IPS-NIHi7 (cell line): ENCODE data around the gene SYNGR1.
"Not testable (repeated sequence)": the region's sequence is repeated elsewhere in the genome, so short reads cannot be mapped to it uniquely, and the experiment has no call there.

Source experiments
- DNase-seq: peaks from one replicate; pipeline ENCODE4 v3.0.0; 2012; ENCODE audit warnings: mixed read lengths; ENCODE audit errors: extremely low spot score

The SYNGR1 gene

GRCh38 chr22:39316440-39317083 is 33.2 kb upstream of the SYNGR1 start:
- DNase-seq = peak; percentile 44

GRCh38 chr22:39317084-39317774 is 32.6 kb upstream of the SYNGR1 start:
- DNase-seq = peak; percentile 5

- no peak for DNase-seq
Measured at GRCh38 chr22:39317775-39318506, 31.9 kb upstream of the SYNGR1 start.

- DNase-seq = no peak
Measured at GRCh38 chr22:39318507-39319283, 31.1 kb upstream of the SYNGR1 start.

- DNase-seq = peak; percentile 90
Measured at GRCh38 chr22:39319284-39320022, 30.3 kb upstream of the SYNGR1 start, which contains the start of gene RPL3. RPL3 (minus strand) TSS chr22:39319623; CDS start chr22:39319597, 26 bp downstream.

- not testable (repeated sequence) for DNase-seq
Measured at GRCh38 chr22:39320616-39321029, 29.2 kb upstream of the SYNGR1 start.

GRCh38 chr22:39325392-39325932 is 24.3 kb upstream of the SYNGR1 start:
- no peak for DNase-seq

- no peak for DNase-seq
Measured at GRCh38 chr22:39327995-39328754, 21.6 kb upstream of the SYNGR1 start.

- not testable (repeated sequence) for DNase-seq
Measured at GRCh38 chr22:39330553-39330952, 19.2 kb upstream of the SYNGR1 start.

- DNase-seq = no peak
Measured at GRCh38 chr22:39332441-39333064, 17.2 kb upstream of the SYNGR1 start.

- no peak for DNase-seq
Measured at GRCh38 chr22:39336411-39336810, 13.4 kb upstream of the SYNGR1 start.

- DNase-seq = not testable (repeated sequence)
Measured at GRCh38 chr22:39339775-39340174, 10.0 kb upstream of the SYNGR1 start.

- peak; percentile 18 for DNase-seq
Measured at GRCh38 chr22:39341179-39341578, 8.6 kb upstream of the SYNGR1 start.

GRCh38 chr22:39343259-39344045 is 6.3 kb upstream of the SYNGR1 start:
- DNase-seq = peak; percentile 85

GRCh38 chr22:39344046-39344390 is 5.8 kb upstream of the SYNGR1 start:
- DNase-seq = peak; percentile 7

GRCh38 chr22:39345231-39345630 is 4.6 kb upstream of the SYNGR1 start:
- DNase-seq = no peak

- DNase-seq = peak; percentile 28
Measured at GRCh38 chr22:39348909-39349505, 784 bp upstream of the SYNGR1 start.

GRCh38 chr22:39349506-39349966 is 255 bp upstream of the SYNGR1 start:
- peak; percentile 91 for DNase-seq
